Activated CD4-positive, alpha-beta T cell treated with anti-CD3 and anti-CD28 coated beads for 1 hour (primary cell): ENCODE measurements around the gene RGS9.

Experiments
- DNase-seq: peaks from one replicate; pipeline ENCODE4 v3.0.0-alpha.2; 2020

The RGS9 gene

DNA sequence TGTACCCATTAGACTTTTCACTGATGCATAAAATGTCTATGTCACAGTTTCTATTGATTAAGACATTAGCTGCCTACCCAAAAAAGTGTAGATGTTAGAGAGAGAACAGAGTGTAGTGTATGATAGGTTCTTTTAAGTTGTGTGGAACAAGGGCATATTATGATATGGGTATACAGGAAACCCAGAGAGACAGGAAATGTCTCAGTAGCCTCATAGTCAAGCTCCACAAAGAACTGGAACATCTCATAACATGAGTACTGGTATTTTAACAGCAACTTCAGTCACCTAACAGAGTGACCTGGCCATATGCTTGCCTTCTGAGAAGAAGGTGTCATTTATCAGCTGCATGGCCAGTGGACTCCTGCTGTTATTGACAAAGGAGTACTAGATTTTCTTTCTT lies 128.1 kb downstream of the RGS9 start:
- no peak for DNase-seq

DNA sequence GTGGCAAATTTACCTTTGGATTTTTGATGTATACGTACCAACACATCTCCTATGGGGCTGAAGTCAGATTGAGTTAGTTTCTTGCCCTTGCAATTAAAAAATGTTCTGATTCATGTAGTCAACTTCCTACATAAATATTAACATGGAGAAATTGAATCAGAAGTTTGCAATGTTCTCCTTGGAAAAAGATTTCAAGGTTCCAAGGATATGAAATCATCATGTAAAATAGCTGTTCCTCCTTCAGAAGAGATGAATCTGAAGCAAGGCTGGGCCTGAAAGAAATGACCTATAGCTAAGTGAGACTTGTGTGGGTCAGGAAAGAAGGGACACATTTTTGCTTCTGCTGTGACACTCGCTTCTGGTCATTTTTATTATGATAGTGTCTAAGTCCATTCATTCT lies 131.7 kb downstream of the RGS9 start:
- no peak for DNase-seq

DNA sequence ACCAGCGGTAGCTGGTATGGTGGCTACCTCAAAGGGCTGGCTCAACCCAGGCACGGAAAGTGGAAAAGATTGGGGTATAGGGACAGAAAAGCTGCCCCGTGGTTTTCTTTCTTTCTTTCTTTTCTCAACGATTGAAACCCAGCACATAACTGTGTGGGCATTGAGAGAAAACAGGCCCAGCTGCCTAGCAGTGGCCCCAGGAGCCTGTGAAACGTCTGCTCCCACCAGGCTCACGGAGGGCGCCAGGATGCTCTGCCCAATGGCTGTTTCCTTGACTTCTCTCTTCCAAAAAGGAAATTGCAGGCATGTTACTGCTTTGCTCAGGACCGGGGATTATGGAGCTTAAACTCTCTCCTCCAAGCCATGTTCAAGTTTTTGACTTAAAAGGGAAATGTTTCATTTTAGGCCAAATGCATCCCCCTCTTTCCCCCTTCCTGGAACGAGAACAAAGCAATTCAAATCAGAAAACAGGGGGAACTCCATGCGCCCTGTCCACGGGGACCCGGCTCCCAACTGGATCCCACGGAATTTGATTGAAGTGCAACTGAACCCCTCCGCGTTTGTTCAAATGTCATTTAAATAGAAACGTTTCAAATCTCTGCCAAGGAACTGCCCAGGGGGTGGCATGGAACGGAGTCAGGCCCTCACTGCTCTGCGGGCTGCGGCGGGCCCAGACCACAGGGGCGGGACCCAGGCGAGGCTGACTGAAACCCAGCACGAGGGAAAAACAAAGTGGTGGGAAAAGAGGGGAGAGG lies 133.5 kb downstream of the RGS9 start:
- no peak for DNase-seq

DNA sequence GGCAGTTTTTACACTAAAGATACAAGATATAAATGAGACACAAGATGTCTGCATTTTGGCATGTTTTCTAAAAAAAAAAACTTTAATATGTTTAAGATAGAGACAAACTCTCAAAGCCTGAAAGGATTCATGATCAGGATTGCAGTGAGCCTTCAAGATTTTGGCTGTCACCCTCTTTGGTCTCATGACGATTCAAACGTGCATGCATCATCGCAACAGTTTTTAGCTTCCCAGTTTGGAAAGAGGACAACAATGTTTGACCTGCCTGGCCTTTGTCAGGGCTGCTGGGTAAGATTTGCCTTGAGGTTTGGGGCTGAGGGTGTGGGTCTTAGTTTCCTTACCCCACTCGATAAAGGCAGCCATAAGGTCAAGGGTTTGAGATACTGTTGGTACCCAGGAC lies 134.1 kb downstream of the RGS9 start:
- DNase-seq: no peak
